Cardiac fibroblast (primary cell): ENCODE data around the gene MMP14.
"Not testable (repeated sequence)": the region's sequence is repeated elsewhere in the genome, so short reads cannot be mapped to it uniquely, and the experiment has no call there.

ENCODE experiments used
- DNase-seq, 2 donors: peaks; one replicate each; pipeline versions ENCODE4 v3.0.0 to v3.0.0-alpha.2; 2010; ENCODE audit warnings: low read depth in 2 of 2
- H3K4me3 ChIP-seq, 2 donors: replicated peaks in 1 of 2; 1 replicate in 1 of 2; 2 replicates in 1 of 2; pipeline ENCODE4 v1.5.1; 2011; ENCODE audit warnings: low read depth in 2 of 2, low read length in 2 of 2, mild to moderate bottlenecking in 2 of 2, moderate library complexity in 1 of 2
- CTCF ChIP-seq: IDR thresholded peaks from one replicate; pipeline ENCODE4 v1.5.1; 2011; ENCODE audit warnings: low read depth, mild to moderate bottlenecking, low read length, inconsistent platforms

Gene MMP14

GRCh38 chr14:22822571-22823098 lies 13.8 kb upstream of the MMP14 start:
- H3K4me3 ChIP-seq = peak overlapping the region; percentile 25 to 33
- peak; percentile 87 for TF ChIP-seq CTCF
- DNase-seq = peak; percentile 92 to 95

GRCh38 chr14:22824711-22825359 lies 11.6 kb upstream of the MMP14 start:
- no peak for TF ChIP-seq CTCF
- no peak overlapping the region for H3K4me3 ChIP-seq
- peak; percentile 94 to 98 for DNase-seq

- not testable (repeated sequence) for DNase-seq
- H3K4me3 ChIP-seq = peak overlapping the region in 1 of 2 donors; percentile 83
These were observed 7.2 kb upstream of the MMP14 start for GRCh38 chr14:22829076-22829660.

- no peak for TF ChIP-seq CTCF
These were observed 6.5 kb upstream of the MMP14 start, which contains the start of gene MRPL52 for GRCh38 chr14:22829661-22830442. TSS of gene MRPL52 (plus strand) at chr14:22829887. CDS start at chr14:22829913, 26 bp downstream.

GRCh38 chr14:22830443-22831010 lies 5.9 kb upstream of the MMP14 start:
- no peak for TF ChIP-seq CTCF
- peak overlapping the region; percentile 83 to 91 for H3K4me3 ChIP-seq
- no peak for DNase-seq

More at GRCh38 chr14:22829661-22830442, 6.5 kb upstream of the MMP14 start, which contains the start of gene MRPL52:
- H3K4me3 ChIP-seq = peak within 1 kb of the TSS; percentile 83 to 91
- DNase-seq = peak; percentile 88 to 90

GRCh38 chr14:22835505-22835904 lies 880 bp upstream of the MMP14 start:
- DNase-seq = no peak
- TF ChIP-seq CTCF = no peak
- H3K4me3 ChIP-seq = no peak overlapping the region
